Cardiac muscle cell (in vitro differentiated cells and primary cell): ENCODE results near the gene KRT7. TPM values are rescaled to one million over a fixed set of nuclear protein-coding genes. Genes with fewer than 3 reads are reported as not detected.

Experiments used
- DNase-seq, 2 donors: peaks; one replicate each; pipeline versions ENCODE4 v3.0.0 to v3.0.0-alpha.2; 2010 to 2017; ENCODE audit warnings: low read depth in 1 of 2, low spot score in 1 of 2
- H3K27ac ChIP-seq: fragments of 200-600 bp; sonication (generic); 2 replicates; pipeline ENCODE4 v1.5.1; 2016
- H3K27me3 ChIP-seq: fragments of 200-600 bp; sonication (generic); 2 replicates; pipeline ENCODE4 v1.6.0; 2016; ENCODE audit warnings: control low read depth
- H3K36me3 ChIP-seq: fragments of 200-600 bp; sonication (generic); 2 replicates; pipeline ENCODE4 v1.5.1; 2016; ENCODE audit warnings: control low read depth
- H3K4me1 ChIP-seq: fragments of 200-600 bp; sonication (generic); 2 replicates; pipeline ENCODE4 v1.8.1; 2017; ENCODE audit warnings: low read depth, mild to moderate bottlenecking, mixed run types
- H3K4me3 ChIP-seq: fragments of 200-600 bp; sonication (generic); 2 replicates; pipeline ENCODE4 v1.5.1; 2016; ENCODE audit warnings: mild to moderate bottlenecking
- H3K9me3 ChIP-seq: fragments of 200-600 bp; sonication (generic); 2 replicates; pipeline ENCODE4 v1.5.1; 2017; ENCODE audit warnings: low read depth, mild to moderate bottlenecking, control low read depth
- CTCF ChIP-seq: IDR thresholded peaks from 2 replicates; pipeline ENCODE4 v1.5.1; 2012; ENCODE audit warnings: low read depth, mild to moderate bottlenecking, low read length
- polyA plus RNA-seq: library from polyadenylated mRNA; unstranded; fragments of >200 nt; fragmentation: Nextera tagmentation; extraction: Ambion mirVana; gene quantifications from 2 replicates; pipeline ENCODE4 v1.2.1, GENCODE V29; 2016
- total RNA-seq: library from RNA; depleted of rRNA; stranded (reverse); fragments of >200 nt; gene quantifications from 2 replicates; pipeline ENCODE4 v1.2.3, GENCODE V29; 2016

Gene KRT7
- total and polyA plus RNA-seq, 2 experiments from 2014 or later, result 0.36 to 0.50 TPM

GRCh38 chr12:52243259-52243855 lies 10.3 kb downstream of the KRT7 start:
- no peak for DNase-seq
- Histone ChIP-seq H3K36me3 (no peaks in the 10 kb centered on the region), H3K4me3 (no peak overlapping the region), H3K4me1 (no peaks in the 10 kb centered on the region), H3K27me3 (peaks cover 58% of the 10 kb centered on the region), H3K9me3 (no peaks in the 10 kb centered on the region), H3K27ac (no peak overlapping the region)
- no peak for TF ChIP-seq CTCF

- DNase-seq, result peak in 1 of 2 donors; percentile 91
- Histone ChIP-seq H3K36me3 (no peaks in the 10 kb centered on the region), H3K4me3 (no peak overlapping the region), H3K4me1 (no peaks in the 10 kb centered on the region), H3K9me3 (no peaks in the 10 kb centered on the region), H3K27me3 (peaks cover 64% of the 10 kb centered on the region), H3K27ac (no peak overlapping the region)
- no peak for TF ChIP-seq CTCF
Measured at GRCh38 chr12:52243856-52244614, 11.0 kb downstream of the KRT7 start.

GRCh38 chr12:52244615-52244994 lies 11.6 kb downstream of the KRT7 start:
- Histone ChIP-seq H3K4me3 (no peak overlapping the region), H3K27ac (no peak overlapping the region), H3K4me1 (no peaks in the 10 kb centered on the region), H3K9me3 (no peaks in the 10 kb centered on the region), H3K27me3 (peaks cover 64% of the 10 kb centered on the region), H3K36me3 (no peaks in the 10 kb centered on the region)
- no peak for TF ChIP-seq CTCF
- DNase-seq, result no peak

- H3K9me3 ChIP-seq, result no peaks in the 10 kb centered on the region
- peaks cover 69% of the 10 kb centered on the region for H3K27me3 ChIP-seq
- no peak overlapping the region for H3K27ac ChIP-seq
- no peak for TF ChIP-seq CTCF
- H3K36me3 ChIP-seq, result no peaks in the 10 kb centered on the region
- no peak overlapping the region for H3K4me3 ChIP-seq
- DNase-seq, result no peak
- H3K4me1 ChIP-seq, result no peaks in the 10 kb centered on the region
Measured at GRCh38 chr12:52245259-52245961, 12.4 kb downstream of the KRT7 start.

- no peaks in the 10 kb centered on the region for H3K4me1 ChIP-seq
- peaks cover 75% of the 10 kb centered on the region for H3K27me3 ChIP-seq
- no peak for DNase-seq
- H3K4me3 ChIP-seq, result no peak overlapping the region
- H3K27ac ChIP-seq, result no peak overlapping the region
- H3K36me3 ChIP-seq, result no peaks in the 10 kb centered on the region
- no peak for TF ChIP-seq CTCF
- no peaks in the 10 kb centered on the region for H3K9me3 ChIP-seq
Measured at GRCh38 chr12:52245962-52246569, 13.0 kb downstream of the KRT7 start.
